GM03348 (cell line): ENCODE measurements around the gene CCDC158.
"Not testable (repeated sequence)": the region's sequence is repeated elsewhere in the genome, so short reads cannot be mapped to it uniquely, and the experiment has no call there.

ENCODE experiments used
- DNase-seq: peaks from one replicate; pipeline ENCODE4 v3.0.0; 2012; ENCODE audit warnings: low spot score

CCDC158 gene

DNA sequence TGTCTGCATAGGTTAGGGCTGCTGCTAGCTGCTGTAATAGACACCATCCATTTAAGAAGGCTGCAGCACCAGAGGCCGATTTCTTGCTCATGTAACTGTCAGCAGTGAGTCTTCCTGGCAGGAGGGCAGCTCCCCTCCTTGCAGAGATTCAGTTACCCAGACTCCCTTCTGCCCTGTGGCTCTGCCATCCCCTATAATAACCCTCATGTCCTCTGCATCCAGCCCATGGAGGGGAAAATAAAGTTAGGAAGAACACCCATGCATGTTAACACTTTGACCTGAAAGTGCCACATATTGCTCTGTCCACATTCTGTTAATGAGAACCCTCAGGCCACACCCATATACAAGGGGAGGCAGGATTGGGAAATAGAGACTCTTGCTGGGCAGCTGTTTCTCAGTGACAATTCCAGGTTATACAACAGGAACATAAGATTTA lies 109.0 kb downstream of the CCDC158 start:
- DNase-seq, result no peak

DNA sequence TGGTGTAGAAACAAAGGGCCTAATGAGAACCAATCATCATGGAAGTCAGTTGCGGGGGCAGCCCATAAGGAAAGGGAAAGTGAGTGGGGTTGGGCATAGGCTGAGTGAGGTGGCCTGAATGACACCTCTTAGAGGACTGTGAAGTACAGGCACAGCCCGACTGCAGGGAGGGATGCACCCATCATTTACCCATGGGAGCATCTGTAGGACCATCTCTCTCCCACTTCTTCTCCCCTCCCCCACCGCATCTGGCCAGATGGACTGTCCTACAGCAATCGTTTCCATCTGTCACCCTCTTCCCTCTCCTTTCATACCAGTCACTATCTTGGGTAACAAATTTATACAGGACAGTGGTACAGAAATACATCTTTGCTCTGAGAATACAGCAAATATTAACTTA lies 110.3 kb downstream of the CCDC158 start:
- DNase-seq, result no peak

DNA sequence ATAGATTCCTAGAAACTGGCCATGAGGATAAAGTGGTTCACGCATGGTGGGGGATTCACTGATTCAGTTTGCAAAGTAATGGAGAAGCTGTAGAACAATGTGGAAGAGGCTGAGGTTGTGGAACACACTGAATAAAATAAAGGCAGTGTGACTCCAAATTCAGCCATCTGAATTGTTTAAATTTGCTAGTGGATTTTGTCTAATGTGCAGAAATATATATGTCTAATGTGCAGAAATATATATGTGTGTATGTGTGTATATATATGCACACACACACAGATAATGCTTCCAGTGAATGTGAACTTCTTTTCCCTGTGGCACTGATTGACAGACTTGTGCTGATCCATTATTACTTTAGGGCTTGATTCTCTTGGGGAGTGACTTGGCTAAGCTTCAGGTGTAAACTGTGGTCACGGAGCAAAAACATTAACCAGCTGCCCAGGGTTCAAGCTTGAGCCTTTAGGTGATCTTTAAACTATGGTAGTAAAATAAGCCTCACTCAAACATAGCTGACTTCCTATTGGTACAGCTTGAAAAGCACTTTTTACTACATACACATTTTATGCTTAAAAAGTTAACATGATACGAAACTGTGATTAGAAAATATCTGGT lies 110.9 kb downstream of the CCDC158 start:
- no peak for DNase-seq

DNA sequence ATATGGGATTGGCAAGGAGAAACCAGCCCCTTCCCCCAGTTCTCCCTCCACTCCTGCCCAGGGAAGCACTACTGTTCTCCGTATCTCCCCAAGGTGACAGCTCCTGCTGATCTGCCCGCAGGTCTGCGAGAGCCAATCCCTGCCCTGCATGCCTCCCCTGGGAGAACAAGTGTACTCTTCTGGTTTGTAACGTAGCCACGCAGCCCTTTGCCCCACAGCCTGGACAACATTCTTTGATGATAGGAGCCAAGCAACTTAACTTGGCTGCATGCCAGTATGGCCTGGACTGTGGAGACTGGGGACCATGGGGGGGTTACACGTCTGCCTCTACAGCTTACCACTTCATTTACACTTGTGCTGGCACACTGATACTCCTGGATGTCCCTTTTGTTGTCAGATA lies 112.4 kb downstream of the CCDC158 start:
- DNase-seq, result no peak

DNA sequence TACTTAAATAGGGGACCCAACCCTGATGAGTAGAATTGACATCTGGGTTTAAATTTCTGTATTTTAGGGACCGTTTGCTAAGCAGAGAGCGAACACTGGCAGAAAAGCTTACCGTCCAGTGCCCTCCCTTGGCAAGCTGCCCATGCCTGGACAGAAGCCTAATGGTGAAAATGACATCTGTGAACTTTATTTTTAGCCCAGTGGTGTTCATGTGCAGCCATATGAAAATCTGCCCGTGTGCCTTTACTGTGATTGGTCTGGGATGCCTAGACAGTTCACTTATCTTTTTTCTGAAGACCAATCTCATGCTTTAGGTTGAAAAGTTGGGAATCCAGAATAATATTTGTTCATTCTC lies 113.3 kb downstream of the CCDC158 start:
- DNase-seq, result no peak

DNA sequence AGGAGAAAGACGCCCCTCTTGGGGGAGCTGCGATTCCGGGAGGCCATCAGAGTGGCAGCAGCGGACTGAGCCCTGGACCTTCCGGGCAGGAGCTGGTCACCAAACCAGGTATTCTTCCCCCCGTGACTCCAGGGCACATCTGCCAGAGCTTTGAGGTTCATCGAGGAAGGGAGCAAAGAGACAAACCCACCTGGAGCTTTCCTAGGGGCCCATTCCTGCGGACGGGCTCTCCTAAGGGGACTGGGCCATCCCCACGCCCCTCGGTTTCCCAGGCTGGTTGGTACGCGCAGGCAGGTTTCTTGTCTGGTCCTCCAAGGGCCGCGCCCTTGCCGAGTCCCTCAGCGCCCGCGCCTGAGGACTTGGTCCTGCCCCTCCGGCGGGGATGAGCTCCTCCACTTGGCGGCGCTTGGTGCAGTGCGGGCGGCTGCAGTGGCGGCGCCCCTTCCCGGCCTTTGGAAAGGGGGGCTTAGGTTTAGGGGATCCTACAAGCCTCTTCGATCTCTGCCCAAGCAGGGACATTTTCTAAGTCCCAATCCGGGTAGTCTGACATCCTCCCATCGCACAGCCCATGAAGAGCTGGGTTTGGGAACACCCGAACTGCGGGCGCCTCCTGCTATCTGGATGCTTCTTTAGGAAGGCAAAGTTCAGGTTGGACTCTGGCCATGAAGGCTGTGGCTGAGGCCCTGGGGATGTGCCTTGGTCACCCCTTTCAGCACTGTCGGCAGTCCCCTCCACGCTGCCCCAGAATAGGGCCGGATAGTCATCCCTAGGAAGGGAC lies 113.9 kb downstream of the CCDC158 start:
- peak; percentile 85 for DNase-seq

DNA sequence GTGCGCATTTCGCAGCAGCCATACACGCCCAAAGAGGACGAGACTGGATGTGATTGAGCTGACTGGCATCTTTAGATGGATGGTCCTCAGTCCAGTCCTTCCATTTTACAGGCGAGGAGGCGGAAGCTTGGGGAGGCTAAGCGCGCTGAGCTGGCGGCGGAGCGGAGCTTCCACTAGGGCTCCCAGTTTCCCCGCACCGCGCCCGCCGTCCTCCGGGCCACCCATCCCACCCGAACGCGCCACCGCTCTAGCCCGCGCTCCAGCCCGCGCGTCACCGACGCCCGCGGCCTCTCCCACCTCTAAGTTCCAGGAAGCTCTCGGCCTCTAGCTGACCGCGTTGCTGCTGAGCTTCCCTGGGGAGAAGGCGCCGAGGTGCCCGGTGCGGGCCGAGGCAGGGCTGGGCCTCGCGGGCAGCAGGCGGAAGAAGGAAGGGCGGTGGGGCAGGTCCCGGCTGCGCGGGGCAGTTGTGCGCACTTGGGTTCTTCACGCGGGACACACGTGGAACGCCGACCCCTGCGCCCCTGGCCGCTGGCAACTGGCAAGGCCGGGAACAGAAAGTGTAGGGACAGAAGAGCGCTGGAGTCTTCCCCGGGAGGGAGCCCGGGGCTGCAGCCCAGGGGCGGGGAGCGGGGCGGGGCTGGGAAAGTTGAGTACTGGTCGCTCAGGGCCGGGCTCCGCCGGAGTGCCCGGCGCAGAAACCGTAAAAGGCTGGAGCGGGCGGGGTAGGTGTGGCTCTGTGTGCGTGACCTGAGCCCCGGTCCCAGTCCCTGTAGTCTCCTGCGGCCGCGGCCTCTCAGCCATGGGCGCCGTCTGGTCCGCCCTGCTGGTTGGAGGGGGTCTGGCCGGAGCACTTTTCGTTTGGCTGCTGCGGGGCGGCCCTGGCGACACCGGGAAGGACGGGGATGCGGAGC lies 114.7 kb downstream of the CCDC158 start, which contains the start of gene STBD1:
STBD1 (plus strand) TSS at position 763 of the 911 bp plus-strand sequence; CDS start at position 800, 37 bp downstream.
- DNase-seq, result peak; percentile 88

DNA sequence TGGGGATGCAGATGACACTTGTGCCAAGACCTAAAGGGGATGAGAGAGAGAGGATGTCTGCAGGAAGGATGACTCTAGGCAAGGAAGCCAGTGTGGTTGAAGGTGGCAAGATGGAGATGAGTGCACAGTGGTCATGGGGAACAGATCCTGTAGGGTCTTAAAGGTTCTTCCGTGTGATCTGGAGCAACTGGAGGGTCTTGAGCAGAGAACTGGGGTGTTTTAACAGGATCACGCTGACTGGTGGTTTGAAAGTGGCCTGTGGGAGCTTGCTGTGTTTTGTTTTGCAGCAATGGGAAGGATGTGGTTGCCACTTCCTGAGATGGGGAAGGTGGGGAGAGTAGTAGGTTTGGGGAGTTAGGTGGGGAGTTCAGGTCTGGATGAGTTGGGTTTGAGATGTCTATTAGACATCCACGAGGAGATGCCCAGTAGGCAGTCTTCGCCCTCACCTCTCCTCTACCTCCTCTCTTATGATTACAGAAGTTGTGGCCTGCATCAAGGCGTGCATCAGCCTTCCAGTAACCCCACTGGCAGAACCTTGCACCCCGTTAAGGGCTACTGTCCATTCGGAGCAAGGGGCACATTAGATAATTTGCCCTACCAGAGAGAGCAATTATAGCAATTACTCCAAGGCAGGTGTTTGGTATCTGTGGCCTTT lies 115.8 kb downstream of the CCDC158 start:
- DNase-seq, result no peak

DNA sequence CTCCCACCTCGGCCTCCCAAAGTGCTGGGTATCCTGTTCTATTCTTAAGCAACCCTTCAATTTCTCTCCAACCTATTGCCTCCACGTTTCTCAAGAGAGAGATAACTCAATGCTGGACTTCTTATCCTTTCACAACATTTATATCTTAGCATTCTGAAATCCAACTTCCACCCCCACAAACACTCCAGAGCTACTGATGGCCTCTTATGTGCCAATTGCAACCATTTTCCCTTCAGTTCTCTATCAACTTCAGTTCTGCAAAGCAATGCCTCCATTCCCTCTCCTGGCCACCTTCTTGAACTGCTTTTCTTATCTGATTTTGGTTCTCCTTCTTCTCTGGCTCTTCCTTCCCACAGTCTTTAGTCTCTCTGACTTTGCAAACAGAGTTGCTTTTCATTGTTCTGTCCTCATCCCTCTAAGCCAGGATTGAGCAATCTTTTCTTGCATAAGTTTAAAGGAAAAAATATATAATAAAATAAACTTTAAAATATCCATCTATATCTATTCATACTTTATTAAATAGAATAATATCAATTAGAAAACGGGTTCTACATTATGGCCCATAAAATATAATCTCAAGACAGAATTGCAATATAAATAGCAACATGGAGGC lies 118.0 kb downstream of the CCDC158 start:
- DNase-seq, result no peak

DNA sequence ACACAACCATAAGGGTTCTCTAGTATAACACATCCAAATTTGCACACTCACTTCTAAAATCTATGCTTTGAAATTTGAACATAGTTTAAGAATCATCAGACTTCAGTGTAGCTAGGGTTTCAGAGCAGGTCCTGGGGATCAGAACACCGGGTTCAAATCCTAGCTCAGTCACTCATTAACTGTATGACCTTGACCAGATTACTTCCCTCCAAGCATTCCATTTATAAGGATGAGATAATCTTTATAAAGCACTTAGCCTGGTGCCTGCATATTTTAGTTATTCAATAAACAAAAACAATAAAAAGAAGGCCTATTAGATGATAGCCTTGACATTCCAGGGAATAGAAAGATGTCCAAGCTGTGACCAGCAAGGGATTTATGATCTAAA lies 119.2 kb downstream of the CCDC158 start:
- no peak for DNase-seq

DNA sequence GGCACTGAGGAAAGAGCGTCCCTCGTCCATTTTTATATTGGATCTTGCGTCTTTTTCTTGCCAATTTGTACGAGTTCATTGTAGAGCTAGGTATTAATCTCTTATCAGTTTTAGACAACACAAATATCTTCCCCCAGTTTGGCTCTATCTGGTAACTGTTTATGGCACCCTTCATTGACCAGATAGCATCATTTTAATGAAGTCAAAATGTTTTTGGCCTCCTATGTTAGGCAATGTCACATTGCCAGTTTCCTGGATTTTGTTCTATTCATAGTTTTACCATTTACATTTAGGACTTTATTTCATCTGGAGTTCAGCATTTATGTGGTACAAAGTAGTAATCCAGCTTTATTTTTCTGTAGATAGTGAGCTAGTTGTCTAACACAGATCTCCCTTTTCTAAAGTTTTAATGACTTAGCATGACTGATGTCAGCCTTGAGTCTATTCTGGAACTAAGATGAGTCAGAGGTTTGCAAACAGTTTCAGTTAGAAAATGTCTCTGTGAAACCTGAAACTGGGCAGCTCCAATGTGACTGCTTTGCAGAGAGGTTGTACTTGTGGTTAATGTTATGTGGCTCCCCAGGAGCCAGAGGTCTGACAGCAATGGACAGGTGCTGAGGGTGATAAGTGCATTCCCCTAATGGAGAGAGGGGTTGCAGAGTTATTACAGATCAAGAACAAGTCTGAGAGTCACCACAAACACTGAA lies 119.7 kb downstream of the CCDC158 start:
- peak; percentile 65 for DNase-seq

DNA sequence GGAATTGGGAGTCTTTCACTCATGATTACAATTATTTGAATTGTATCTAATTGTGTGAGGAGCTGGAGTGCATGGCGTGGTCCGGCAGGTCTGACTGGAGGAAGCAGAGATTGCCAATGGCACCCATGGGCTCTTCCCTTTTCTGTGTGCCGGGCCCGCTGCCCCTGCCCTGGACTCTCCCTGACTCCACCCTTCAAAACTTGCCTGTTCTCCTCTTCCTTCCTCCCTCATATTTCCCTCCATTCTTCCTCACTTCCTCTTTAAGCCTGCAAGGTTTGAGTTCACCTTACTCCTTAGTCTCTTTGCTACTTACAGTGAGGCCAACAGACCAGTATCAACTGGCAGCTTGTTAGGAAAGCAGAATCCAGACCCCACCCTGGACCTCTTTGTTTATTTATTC lies 120.9 kb downstream of the CCDC158 start:
- no peak for DNase-seq

DNA sequence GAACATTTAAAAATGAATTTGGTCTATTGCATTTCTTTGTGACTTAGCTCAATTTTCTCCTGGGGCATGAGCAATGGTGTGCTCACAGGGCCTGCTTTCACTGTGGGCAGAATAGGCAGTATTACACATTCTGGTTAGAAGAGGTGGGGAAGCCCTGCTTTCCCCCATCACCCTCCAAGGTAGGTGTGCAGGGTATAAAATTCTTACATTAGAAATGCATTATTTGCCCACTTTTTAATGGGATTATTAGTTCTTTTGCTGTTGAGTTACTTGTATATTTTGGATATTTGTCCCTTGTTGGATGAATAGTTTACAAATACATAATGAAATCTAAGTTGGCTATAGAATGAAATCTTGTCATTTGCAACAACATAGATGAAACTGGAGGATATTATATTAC lies 122.7 kb downstream of the CCDC158 start:
- no peak for DNase-seq

DNA sequence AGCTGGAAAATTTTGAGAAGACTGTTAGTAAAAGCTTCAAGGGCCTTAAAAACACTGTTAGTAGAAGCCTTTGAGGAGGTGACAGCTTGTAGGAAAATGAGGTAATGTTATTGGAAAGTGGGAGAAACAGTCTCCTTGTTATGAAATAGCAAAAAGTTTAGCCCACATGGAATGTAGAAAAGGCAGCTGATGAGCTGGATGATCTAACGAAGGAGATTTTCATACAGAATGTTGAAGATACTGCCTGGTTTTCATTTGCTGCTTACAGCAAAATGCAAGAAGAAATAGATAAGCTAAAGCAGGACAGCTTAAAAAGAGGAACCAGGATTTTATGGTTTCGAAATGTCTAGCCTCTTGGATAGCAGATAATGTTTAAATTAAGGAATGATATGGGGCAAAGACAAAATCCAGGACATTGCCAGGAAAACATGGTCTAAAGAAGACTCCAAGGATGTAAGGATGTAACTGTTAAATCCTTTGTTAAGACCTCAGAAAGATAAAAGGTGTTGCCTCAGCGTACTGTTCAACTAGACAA lies 124.6 kb downstream of the CCDC158 start:
- DNase-seq, result no peak

DNA sequence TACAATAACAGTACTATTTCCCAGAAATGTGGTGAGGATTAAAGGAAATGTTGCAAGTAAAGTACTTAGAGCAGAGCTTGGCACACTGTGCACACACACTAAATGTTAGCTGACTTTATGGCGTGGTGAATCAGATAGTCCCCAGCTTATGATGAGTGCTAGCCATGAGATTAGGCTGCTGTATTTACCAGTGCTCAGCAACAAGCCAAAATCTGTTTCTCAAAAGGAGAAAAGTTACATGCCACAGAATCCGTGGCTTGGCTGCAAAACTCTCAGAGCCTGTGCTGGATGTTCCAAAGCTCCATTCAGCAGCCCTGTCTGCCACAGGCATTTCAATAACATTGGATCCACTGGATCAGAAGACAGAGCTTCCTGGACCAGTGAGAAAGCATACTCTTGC lies 127.2 kb downstream of the CCDC158 start:
- DNase-seq, result no peak

DNA sequence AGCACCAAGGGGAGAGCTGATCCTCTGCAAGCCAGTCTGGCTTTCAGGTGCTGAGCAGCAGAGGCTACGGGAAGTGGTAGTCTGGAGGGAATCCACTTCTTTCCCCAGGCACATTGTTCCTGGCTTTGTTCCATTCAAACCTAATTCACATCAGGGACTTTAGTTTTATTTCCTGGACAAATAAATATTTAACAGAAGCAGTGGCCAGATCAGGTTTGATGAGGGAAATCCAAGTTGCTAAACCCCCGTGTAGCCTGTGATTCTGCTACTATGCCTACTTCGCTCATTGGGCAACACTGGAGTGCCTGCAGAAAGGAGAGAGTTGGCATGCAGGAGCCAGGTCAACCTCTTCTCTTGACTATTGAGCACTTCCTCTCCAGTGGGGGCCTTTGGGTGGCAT lies 128.2 kb downstream of the CCDC158 start:
- DNase-seq, result no peak

DNA sequence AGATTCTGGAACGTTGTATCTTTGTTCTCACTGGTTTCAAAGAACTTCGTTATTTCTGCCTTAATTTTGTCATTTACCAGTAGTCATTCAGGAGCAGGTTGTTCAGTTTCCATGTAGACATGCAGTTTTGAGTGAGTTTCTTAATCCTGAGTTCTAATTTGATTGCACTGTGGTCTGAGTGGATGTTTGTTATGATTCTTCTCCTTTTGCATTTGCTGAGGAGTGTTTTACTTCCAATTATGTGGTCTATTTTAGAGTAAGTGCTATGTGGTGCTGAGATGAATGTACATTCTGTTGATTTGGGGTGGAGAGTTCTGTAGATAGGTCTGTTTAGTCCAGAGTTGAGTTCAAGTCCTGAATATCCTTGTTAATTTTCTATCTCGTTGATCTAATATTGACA lies 133.1 kb downstream of the CCDC158 start:
- not testable (repeated sequence) for DNase-seq

DNA sequence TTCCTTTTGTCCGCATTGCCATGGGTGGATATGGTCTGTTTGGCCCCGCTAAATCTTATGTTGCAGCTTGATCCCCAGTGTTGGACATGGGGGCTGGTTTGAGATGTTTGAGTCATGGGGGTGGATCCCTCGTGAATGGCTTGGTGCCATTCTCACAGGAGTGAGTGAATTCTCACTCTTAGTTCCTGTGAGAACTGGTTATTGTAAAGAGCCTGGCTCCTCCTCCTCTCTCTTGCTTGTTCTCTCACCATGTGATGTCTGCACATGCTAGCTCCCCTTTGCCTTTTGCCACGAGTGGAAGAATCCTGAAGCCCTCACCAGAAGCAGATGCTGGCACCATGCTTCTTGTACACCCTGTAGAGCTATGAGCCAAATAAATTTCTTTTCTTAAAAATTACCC lies 137.0 kb downstream of the CCDC158 start:
- DNase-seq, result no peak

DNA sequence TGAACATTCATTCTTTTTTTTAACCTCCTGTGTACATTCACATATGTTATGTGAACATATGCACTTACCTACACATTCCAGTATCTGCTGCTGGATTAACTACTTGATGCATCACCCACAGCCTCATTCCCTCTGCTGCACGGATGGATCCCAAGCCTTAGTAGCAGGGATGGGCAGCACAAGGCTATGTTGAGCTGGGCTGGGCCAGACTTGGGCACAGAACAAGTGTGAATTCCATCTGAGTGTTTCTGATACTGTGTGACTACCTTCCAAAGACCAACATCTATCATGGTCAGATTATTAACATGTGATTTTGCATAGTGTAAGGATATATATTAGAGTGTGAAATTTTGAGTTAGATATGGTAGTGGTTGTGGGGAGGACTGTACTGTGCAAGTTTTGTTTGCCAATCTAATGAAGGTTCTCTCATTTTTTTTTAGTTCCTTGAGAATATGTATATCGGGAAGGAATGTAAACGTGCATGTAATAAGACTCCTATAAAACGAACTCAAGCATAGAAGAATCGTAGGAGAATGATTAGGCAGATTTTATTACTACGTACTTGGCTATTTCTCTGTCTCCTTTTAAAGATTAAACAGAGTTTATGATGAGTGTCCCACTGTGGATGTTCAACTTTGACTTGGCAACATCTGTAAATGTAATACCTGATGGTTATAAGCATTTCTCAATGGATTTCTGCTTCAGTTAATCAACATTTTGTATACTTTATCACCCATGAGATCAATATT lies 137.8 kb downstream of the CCDC158 start:
- no peak for DNase-seq

DNA sequence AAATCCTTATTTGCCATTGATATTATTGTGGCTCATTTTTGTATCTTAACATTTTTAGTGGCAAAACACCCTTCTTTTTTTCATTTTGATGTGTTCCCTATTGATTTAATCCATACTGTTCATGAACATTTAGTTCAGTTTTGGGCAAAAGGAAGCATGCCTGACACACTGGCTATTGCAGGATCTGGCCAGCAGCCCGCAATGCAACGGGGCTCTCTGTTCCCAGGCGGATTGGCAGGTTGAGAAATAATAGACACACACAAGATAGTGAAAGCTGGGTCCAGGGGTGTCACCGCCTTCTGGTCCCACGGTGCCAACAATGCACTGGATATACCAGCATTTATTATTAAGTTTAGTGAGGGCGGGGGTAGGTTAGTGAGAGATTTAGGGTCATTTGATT lies 139.3 kb downstream of the CCDC158 start:
- not testable (repeated sequence) for DNase-seq
